ENCODE data around the gene MRNIP.
A peak's percentile ranks its signal among the peaks of the same experiment; 100 is the strongest.
"Not testable (repeated sequence)": the region's sequence is repeated elsewhere in the genome, so short reads cannot be mapped to it uniquely, and the experiment has no call there.

Gene MRNIP

GRCh38 chr5:179802207-179802883 is 56.3 kb downstream of the MRNIP start:
- no peak for DNase-seq

GRCh38 chr5:179801304-179802206 is 57.1 kb downstream of the MRNIP start:
- peak; percentile 93 for DNase-seq

- DNase-seq: no peak
Measured at GRCh38 chr5:179800696-179801201, 57.9 kb downstream of the MRNIP start.

GRCh38 chr5:179800071-179800695 is 58.4 kb downstream of the MRNIP start:
- DNase-seq: no peak

- no peak for DNase-seq
Measured at GRCh38 chr5:179799644-179799973, 59.0 kb downstream of the MRNIP start.

- DNase-seq: no peak
Measured at GRCh38 chr5:179798771-179799643, 59.6 kb downstream of the MRNIP start.

- DNase-seq: no peak
Measured at GRCh38 chr5:179798144-179798770, 60.4 kb downstream of the MRNIP start.

GRCh38 chr5:179797741-179798140 is 60.9 kb downstream of the MRNIP start:
- DNase-seq: no peak

- no peak for DNase-seq
Measured at GRCh38 chr5:179796877-179797608, 61.6 kb downstream of the MRNIP start.

- DNase-seq: peak; percentile 84
Measured at GRCh38 chr5:179795863-179796833, 62.5 kb downstream of the MRNIP start.

- no peak for DNase-seq
Measured at GRCh38 chr5:179795049-179795862, 63.4 kb downstream of the MRNIP start.

- DNase-seq: no peak
Measured at GRCh38 chr5:179794575-179794974, 64.0 kb downstream of the MRNIP start.

- DNase-seq: no peak
Measured at GRCh38 chr5:179794171-179794570, 64.4 kb downstream of the MRNIP start.

- DNase-seq: peak; percentile 73
Measured at GRCh38 chr5:179793468-179794139, 65.0 kb downstream of the MRNIP start, which contains the start of gene LTC4S. Gene LTC4S (plus strand): TSS chr5:179793986. CDS start chr5:179794081, 95 bp downstream.

- no peak for DNase-seq
Measured at GRCh38 chr5:179792612-179793467, 65.8 kb downstream of the MRNIP start.

GRCh38 chr5:179791881-179792611 is 66.6 kb downstream of the MRNIP start:
- DNase-seq: no peak

GRCh38 chr5:179789278-179789677 is 69.3 kb downstream of the MRNIP start:
- DNase-seq: not testable (repeated sequence)
